ENCODE results near the gene ABCC9. TPM values are rescaled to one million over a fixed set of nuclear protein-coding genes. Genes with fewer than 3 reads are reported as not detected.

Gene ABCC9
- polyA plus RNA-seq, 1 of the 3 experiments (the other 2 are of a cell fraction), result 0.02 TPM

- TF ChIP-seq MEF2A (IDR thresholded peaks at IDR 0.05; ENCODE audit: borderline replicate concordance, low read depth) (no peak), USF2 (IDR thresholded peaks at IDR 0.05; ENCODE audit: borderline replicate concordance, low read depth, low read length) (no peak), TAF1 (IDR thresholded peaks at IDR 0.05; ENCODE audit: borderline replicate concordance, low read depth, low read length) (no peak), MAX (IDR thresholded peaks at IDR 0.05; ENCODE audit: low read depth) (no peak), EZH2phosphoT487 (IDR thresholded peaks at IDR 0.05; ENCODE audit: borderline replicate concordance, low read depth) (no peak), RXRA (IDR thresholded peaks at IDR 0.05; ENCODE audit: borderline replicate concordance, low read depth) (no peak), RFX5 (IDR thresholded peaks at IDR 0.05; ENCODE audit: low read length) (no peak), SIN3A (IDR thresholded peaks at IDR 0.05; ENCODE audit: borderline replicate concordance, low read depth, low read length) (no peak), NFIC (IDR thresholded peaks at IDR 0.05; ENCODE audit: borderline replicate concordance) (no peak), FOSL2 (IDR thresholded peaks at IDR 0.05; ENCODE audit: borderline replicate concordance, low read depth) (no peak), TCF12 (IDR thresholded peaks at IDR 0.05) (no peak), MXI1 (IDR thresholded peaks at IDR 0.05; ENCODE audit: low read depth, low read length) (no peak), TEAD4 (IDR thresholded peaks at IDR 0.05; ENCODE audit: borderline replicate concordance, insufficient read depth) (no peak), IRF3 (IDR thresholded peaks at IDR 0.05; ENCODE audit: low read depth, low read length) (no peak), PBX3 (IDR thresholded peaks at IDR 0.05) (no peak), EP300 (IDR thresholded peaks at IDR 0.05; ENCODE audit: borderline replicate concordance in 1 of 2, low read depth in 1 of 2, low read length in 1 of 2) (no peak)
- TF ChIP-seq, protein P1, sequence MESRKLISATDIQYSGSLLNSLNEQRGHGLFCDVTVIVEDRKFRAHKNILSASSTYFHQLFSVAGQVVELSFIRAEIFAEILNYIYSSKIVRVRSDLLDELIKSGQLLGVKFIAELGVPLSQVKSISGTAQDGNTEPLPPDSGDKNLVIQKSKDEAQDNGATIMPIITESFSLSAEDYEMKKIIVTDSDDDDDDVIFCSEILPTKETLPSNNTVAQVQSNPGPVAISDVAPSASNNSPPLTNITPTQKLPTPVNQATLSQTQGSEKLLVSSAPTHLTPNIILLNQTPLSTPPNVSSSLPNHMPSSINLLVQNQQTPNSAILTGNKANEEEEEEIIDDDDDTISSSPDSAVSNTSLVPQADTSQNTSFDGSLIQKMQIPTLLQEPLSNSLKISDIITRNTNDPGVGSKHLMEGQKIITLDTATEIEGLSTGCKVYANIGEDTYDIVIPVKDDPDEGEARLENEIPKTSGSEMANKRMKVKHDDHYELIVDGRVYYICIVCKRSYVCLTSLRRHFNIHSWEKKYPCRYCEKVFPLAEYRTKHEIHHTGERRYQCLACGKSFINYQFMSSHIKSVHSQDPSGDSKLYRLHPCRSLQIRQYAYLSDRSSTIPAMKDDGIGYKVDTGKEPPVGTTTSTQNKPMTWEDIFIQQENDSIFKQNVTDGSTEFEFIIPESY (IDR thresholded peaks at IDR 0.05; ENCODE audit: borderline replicate concordance, low read depth), result no peak
- POLR2A ChIA-PET, result no interaction called here
- H3K36me3 ChIP-seq (replicated peaks in 1 of 2; ENCODE audit: control insufficient read depth in 1 of 2, insufficient read depth in 2 of 2, low read length in 1 of 2), result peaks cover 0 to 4% of the 10 kb centered on the region in 2 experiments
These were observed 171.9 kb downstream of the ABCC9 start for GRCh38 chr12:21769307-21769706.

More at GRCh38 chr12:21769307-21769706, 171.9 kb downstream of the ABCC9 start:
- Histone ChIP-seq H3F3A (replicated peaks; ENCODE audit: insufficient read depth) (no peaks in the 10 kb centered on the region), H2AFZ (ENCODE audit: low read depth) (no peak overlapping the region), H3K79me2 (ENCODE audit: insufficient read depth) (no peaks in the 10 kb centered on the region), H3K4me1 (ENCODE audit: control insufficient read depth in 1 of 2, insufficient read depth in 2 of 2, low read depth in 1 of 2, low read length in 1 of 2) (peaks cover 0 to 15% of the 10 kb centered on the region in 2 experiments; a peak in 3 of 4 replicates), H3K4me2 (no peak overlapping the region), H3K27ac (ENCODE audit: low read depth in 2 of 2, low read length in 1 of 2) (no peak overlapping the region), H3K27me3 (ENCODE audit: insufficient read depth) (no peaks in the 10 kb centered on the region; the same call in 1 of the 2 replicates), H3K9ac (no peak overlapping the region), H3K4me3 (ENCODE audit: low read depth in 2 of 2, low read length in 1 of 2) (no peak overlapping the region), H4K20me1 (ENCODE audit: insufficient read depth) (no peaks in the 10 kb centered on the region), H3K9me2 (no peaks in the 10 kb centered on the region), H3K9me3 (no peaks in the 10 kb centered on the region)
- CTCF ChIA-PET, result interaction anchor here (1.3 kb wide), 1 partner anchor 71 kb away, joined by 3 read pairs; no protein-coding TSS in a partner anchor
- DNase-seq, result no peak
- WGBS (ENCODE audit: low lambda C conversion rate), result 20% methylated on average over 2 of the region's 2 CpGs
